AG04449 (cell line): ENCODE data around the gene FAAP20.

Experiments
- CTCF ChIA-PET: fragments of 350-600 bp; formaldehyde crosslinking; extraction: SDS; loops from one replicate; lab custom pipeline; 2021; ENCODE audit warnings: antibody characterized with exemption; lab: Yijun Ruan, JAX
- POLR2A ChIA-PET: fragments of 400-600, 350-600 bp; formaldehyde crosslinking; extraction: SDS; loops from one replicate; lab custom pipeline; 2020; ENCODE audit warnings: antibody characterized with exemption, inconsistent platforms; lab: Yijun Ruan, JAX
- DNase-seq: peaks from one replicate; pipeline ENCODE4 v3.0.0-alpha.2; 2010; ENCODE audit warnings: low read depth, low spot score
- H3K4me3 ChIP-seq: 2 replicates; pipeline ENCODE4 v1.5.1; 2011; ENCODE audit warnings: low read depth, mild to moderate bottlenecking, control low read depth, low read length
- CTCF ChIP-seq: IDR thresholded peaks from one replicate; pipeline ENCODE4 v1.5.1; 2011; ENCODE audit warnings: mild to moderate bottlenecking, moderate library complexity, low read length, control low read depth, inconsistent platforms; ENCODE audit not compliant: insufficient read depth; ENCODE audit errors: missing control alignments

Gene FAAP20

GRCh38 chr1:2228157-2228594, 33.6 kb upstream of the FAAP20 start, which contains the start of gene SKI:
Gene SKI, plus strand, starts transcription at chr1:2228319. Its CDS starts 448 bp downstream, at chr1:2228767.
- CTCF ChIA-PET, result interaction anchor here (1.2 to 6.8 kb wide), 3 partner anchors 33 to 156 kb away, joined by 4 to 52 read pairs (median 41); partner anchors contain the start of gene FAAP20
- DNase-seq, result no peak

GRCh38 chr1:2227346-2228156, 33.0 kb upstream of the FAAP20 start:
- CTCF ChIA-PET, result interaction anchor here (2.1 to 6.8 kb wide), 3 partner anchors 32 to 153 kb away, joined by 11 to 52 read pairs (median 41); partner anchors contain the start of gene FAAP20
- no peak for TF ChIP-seq CTCF
- peak overlapping the region; percentile 83 for H3K4me3 ChIP-seq
- no peak for DNase-seq
- POLR2A ChIA-PET, result interaction anchor here (0.5 to 1.9 kb wide), 22 partner anchors 8 to 164 kb away, joined by 3 to 9 read pairs (median 4); partner anchors contain the start of genes FAAP20, MORN1 and RER1

More at GRCh38 chr1:2228157-2228594, 33.6 kb upstream of the FAAP20 start, which contains the start of gene SKI:
- POLR2A ChIA-PET, result interaction anchor here (1.0 to 1.9 kb wide), 10 partner anchors 11 to 163 kb away, joined by 3 to 10 read pairs (median 4); partner anchors contain the start of genes MORN1 and RER1
- H3K4me3 ChIP-seq, result peak within 1 kb of the TSS; percentile 83
- no peak for TF ChIP-seq CTCF

- DNase-seq, result no peak
- peak overlapping the region; percentile 79 for H3K4me3 ChIP-seq
- ChIA-PET CTCF (interaction anchor here (1.1 to 2.1 kb wide), 4 partner anchors 32 to 156 kb away, joined by 3 to 11 read pairs (median 4); partner anchors contain the start of gene FAAP20), POLR2A (interaction anchor here (0.6 to 1.5 kb wide), 3 partner anchors 13 to 27 kb away, joined by 3 to 5 read pairs (median 5); no protein-coding TSS in a partner anchor)
- TF ChIP-seq CTCF, result no peak
Observed at GRCh38 chr1:2226525-2227345, 32.2 kb upstream of the FAAP20 start.

GRCh38 chr1:2224631-2225428, 30.3 kb upstream of the FAAP20 start:
- no peak for TF ChIP-seq CTCF
- CTCF ChIA-PET, result interaction anchor here (0.9 to 2.1 kb wide), 6 partner anchors 9 to 159 kb away, joined by 3 to 11 read pairs (median 4); partner anchors contain the start of gene FAAP20
- H3K4me3 ChIP-seq, result no peak overlapping the region
- POLR2A ChIA-PET, result interaction anchor here (0.7 to 1.2 kb wide), 3 partner anchors 11 to 26 kb away, joined by 3 to 4 read pairs (median 3); no protein-coding TSS in a partner anchor
- DNase-seq, result no peak

- CTCF ChIA-PET, result interaction anchor here (0.9 to 1.5 kb wide), 2 partner anchors 10 to 157 kb away, joined by 3 to 4 read pairs; no protein-coding TSS in a partner anchor
- no peak for DNase-seq
- TF ChIP-seq CTCF, result no peak
- POLR2A ChIA-PET, result interaction anchor here (0.7 to 1.2 kb wide), 3 partner anchors 10 to 25 kb away, joined by 3 to 4 read pairs (median 3); no protein-coding TSS in a partner anchor
- H3K4me3 ChIP-seq, result no peak overlapping the region
Observed at GRCh38 chr1:2224170-2224584, 29.6 kb upstream of the FAAP20 start.
